Measurements from ENCODE around the gene RIN2.

The RIN2 gene

DNA sequence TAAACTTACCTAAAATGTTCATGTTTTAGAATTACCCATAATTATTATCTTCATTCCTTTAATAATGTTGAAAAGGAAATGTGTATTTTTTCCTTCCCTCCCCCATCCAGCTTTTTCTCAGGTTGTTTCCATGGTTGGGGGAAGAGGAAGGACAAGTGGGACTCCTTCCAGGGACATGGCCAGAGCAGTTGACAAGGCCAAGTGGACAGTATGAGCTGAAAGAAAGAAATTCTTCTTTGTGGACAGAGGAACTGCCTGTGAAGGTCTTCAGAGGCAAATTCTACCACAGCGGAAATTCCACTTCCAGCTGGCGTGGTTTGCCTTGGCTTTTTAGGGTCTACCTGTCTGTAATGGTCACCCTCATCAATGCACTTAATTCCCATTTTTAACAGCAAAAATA is 33.8 kb downstream of the RIN2 start:
- no peak overlapping the region for H3K4me3 ChIP-seq (ENCODE audit: insufficient read depth, low read length, poor library complexity, severe bottlenecking)
- no peaks in the 10 kb centered on the region for H3K9me2 ChIP-seq (replicated peaks; ENCODE audit: insufficient read depth, low read length)
- no peak overlapping the region for H3K9ac ChIP-seq (ENCODE audit: low read length)
- no peaks in the 10 kb centered on the region for H3K36me3 ChIP-seq (ENCODE audit: low read length)
- no peaks in the 10 kb centered on the region for H3K9me3 ChIP-seq (ENCODE audit: insufficient read depth, low read length)
- no peaks in the 10 kb centered on the region for H3K79me2 ChIP-seq (ENCODE audit: insufficient read depth, low read length)
- no peaks in the 10 kb centered on the region for H3F3A ChIP-seq (ENCODE audit: insufficient read depth)
- H4K20me1 ChIP-seq (ENCODE audit: low read depth, low read length), result no peaks in the 10 kb centered on the region
- TF ChIP-seq EZH2phosphoT487 (conservative IDR thresholded peaks at IDR 0.05; ENCODE audit: low read length), result no peak
- TF ChIP-seq, protein P1, sequence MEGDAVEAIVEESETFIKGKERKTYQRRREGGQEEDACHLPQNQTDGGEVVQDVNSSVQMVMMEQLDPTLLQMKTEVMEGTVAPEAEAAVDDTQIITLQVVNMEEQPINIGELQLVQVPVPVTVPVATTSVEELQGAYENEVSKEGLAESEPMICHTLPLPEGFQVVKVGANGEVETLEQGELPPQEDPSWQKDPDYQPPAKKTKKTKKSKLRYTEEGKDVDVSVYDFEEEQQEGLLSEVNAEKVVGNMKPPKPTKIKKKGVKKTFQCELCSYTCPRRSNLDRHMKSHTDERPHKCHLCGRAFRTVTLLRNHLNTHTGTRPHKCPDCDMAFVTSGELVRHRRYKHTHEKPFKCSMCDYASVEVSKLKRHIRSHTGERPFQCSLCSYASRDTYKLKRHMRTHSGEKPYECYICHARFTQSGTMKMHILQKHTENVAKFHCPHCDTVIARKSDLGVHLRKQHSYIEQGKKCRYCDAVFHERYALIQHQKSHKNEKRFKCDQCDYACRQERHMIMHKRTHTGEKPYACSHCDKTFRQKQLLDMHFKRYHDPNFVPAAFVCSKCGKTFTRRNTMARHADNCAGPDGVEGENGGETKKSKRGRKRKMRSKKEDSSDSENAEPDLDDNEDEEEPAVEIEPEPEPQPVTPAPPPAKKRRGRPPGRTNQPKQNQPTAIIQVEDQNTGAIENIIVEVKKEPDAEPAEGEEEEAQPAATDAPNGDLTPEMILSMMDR (IDR thresholded peaks at IDR 0.05; ENCODE audit: insufficient read depth, low read length, poor library complexity, severe bottlenecking), result no peak
- no peak overlapping the region for H3K4me2 ChIP-seq (ENCODE audit: low read depth, low read length, poor library complexity, severe bottlenecking)
- H2AFZ ChIP-seq (ENCODE audit: low read depth, low read length, severe bottlenecking), result no peak overlapping the region
- no peak overlapping the region for H3K27ac ChIP-seq (ENCODE audit: low read depth, low read length)
- no peaks in the 10 kb centered on the region for H3K27me3 ChIP-seq (ENCODE audit: low read length)

- no peak overlapping the region for H3K9ac ChIP-seq (ENCODE audit: low read length)
- no peaks in the 10 kb centered on the region for H3K9me2 ChIP-seq (replicated peaks; ENCODE audit: insufficient read depth, low read length)
- H3K4me2 ChIP-seq (ENCODE audit: low read depth, low read length, poor library complexity, severe bottlenecking), result no peak overlapping the region
- H3K9me3 ChIP-seq (ENCODE audit: insufficient read depth, low read length), result no peaks in the 10 kb centered on the region
- no peak overlapping the region for H3K4me3 ChIP-seq (ENCODE audit: insufficient read depth, low read length, poor library complexity, severe bottlenecking)
- no peaks in the 10 kb centered on the region for H3K36me3 ChIP-seq (ENCODE audit: low read length)
- no peak for TF ChIP-seq EZH2phosphoT487 (conservative IDR thresholded peaks at IDR 0.05; ENCODE audit: low read length)
- TF ChIP-seq, protein P1 (IDR thresholded peaks at IDR 0.05; ENCODE audit: insufficient read depth, low read length, poor library complexity, severe bottlenecking), result no peak
- H3K27ac ChIP-seq (ENCODE audit: low read depth, low read length), result no peak overlapping the region
- H3K79me2 ChIP-seq (ENCODE audit: insufficient read depth, low read length), result no peaks in the 10 kb centered on the region
- no peaks in the 10 kb centered on the region for H3F3A ChIP-seq (ENCODE audit: insufficient read depth)
- H4K20me1 ChIP-seq (ENCODE audit: low read depth, low read length), result no peaks in the 10 kb centered on the region
- no peak overlapping the region for H2AFZ ChIP-seq (ENCODE audit: low read depth, low read length, severe bottlenecking)
- no peaks in the 10 kb centered on the region for H3K27me3 ChIP-seq (ENCODE audit: low read length)
Measured at GRCh38 chr20:19793716-19794115, 35.7 kb downstream of the RIN2 start.

- Histone ChIP-seq H3K9ac (ENCODE audit: low read length) (no peak overlapping the region), H3K4me2 (ENCODE audit: low read depth, low read length, poor library complexity, severe bottlenecking) (no peak overlapping the region), H3K27me3 (ENCODE audit: low read length) (no peaks in the 10 kb centered on the region), H4K20me1 (ENCODE audit: low read depth, low read length) (no peaks in the 10 kb centered on the region), H3K36me3 (ENCODE audit: low read length) (no peaks in the 10 kb centered on the region), H3K27ac (ENCODE audit: low read depth, low read length) (no peak overlapping the region), H3K4me3 (ENCODE audit: insufficient read depth, low read length, poor library complexity, severe bottlenecking) (no peak overlapping the region), H2AFZ (ENCODE audit: low read depth, low read length, severe bottlenecking) (no peak overlapping the region), H3F3A (ENCODE audit: insufficient read depth) (no peaks in the 10 kb centered on the region), H3K9me3 (ENCODE audit: insufficient read depth, low read length) (no peaks in the 10 kb centered on the region), H3K9me2 (replicated peaks; ENCODE audit: insufficient read depth, low read length) (no peaks in the 10 kb centered on the region), H3K79me2 (ENCODE audit: insufficient read depth, low read length) (no peaks in the 10 kb centered on the region)
- TF ChIP-seq EZH2phosphoT487 (conservative IDR thresholded peaks at IDR 0.05; ENCODE audit: low read length), result no peak
- TF ChIP-seq, protein P1 (IDR thresholded peaks at IDR 0.05; ENCODE audit: insufficient read depth, low read length, poor library complexity, severe bottlenecking), result no peak
Measured at GRCh38 chr20:19794941-19795340, 36.9 kb downstream of the RIN2 start.
